Measurements from ENCODE around the gene NRXN3.

DNA sequence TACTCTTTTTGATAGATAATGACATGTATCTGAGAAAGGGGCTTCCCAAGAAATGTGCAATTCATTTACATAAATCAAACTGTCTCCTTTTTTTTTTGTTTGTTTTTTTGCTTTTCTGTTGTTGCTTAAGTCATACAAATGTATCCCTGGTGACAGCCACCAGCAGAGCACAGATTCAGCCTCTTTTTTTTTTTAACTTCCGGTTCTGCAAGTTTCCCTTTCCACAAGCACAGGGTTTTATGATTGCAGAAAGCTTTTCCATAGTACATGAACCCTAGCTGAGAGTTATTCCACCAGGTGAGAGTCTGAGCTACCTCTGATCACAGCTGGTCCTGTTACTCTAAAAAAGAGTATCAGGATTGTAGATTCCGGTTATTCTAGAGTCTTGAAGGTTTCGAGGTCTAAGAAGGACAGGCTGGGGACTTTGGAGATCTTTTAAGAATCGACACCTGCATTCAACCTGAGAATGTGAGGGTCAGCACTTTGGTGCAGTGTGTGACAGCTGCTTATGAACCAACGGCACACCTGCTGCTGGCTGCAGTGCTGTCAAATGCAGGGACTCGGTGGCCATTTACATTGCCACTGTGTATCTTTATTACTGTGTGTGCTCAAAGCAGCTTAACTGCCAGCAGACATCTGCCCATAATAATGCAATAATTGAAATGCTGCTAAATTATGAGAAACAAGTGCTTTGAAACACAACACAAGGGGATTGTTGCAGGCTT is 551.7 kb downstream of the NRXN3 start:
- TF ChIP-seq EP300 (IDR thresholded peaks at IDR 0.05; ENCODE audit: borderline replicate concordance in 1 of 2, low read depth in 1 of 2, low read length in 1 of 2) (no peak), YY1 (IDR thresholded peaks at IDR 0.05; ENCODE audit: low read depth) (no peak), POLR2AphosphoS5 (IDR thresholded peaks at IDR 0.05; ENCODE audit: low read depth, low read length) (no peak)
- TF ChIP-seq, protein P1, sequence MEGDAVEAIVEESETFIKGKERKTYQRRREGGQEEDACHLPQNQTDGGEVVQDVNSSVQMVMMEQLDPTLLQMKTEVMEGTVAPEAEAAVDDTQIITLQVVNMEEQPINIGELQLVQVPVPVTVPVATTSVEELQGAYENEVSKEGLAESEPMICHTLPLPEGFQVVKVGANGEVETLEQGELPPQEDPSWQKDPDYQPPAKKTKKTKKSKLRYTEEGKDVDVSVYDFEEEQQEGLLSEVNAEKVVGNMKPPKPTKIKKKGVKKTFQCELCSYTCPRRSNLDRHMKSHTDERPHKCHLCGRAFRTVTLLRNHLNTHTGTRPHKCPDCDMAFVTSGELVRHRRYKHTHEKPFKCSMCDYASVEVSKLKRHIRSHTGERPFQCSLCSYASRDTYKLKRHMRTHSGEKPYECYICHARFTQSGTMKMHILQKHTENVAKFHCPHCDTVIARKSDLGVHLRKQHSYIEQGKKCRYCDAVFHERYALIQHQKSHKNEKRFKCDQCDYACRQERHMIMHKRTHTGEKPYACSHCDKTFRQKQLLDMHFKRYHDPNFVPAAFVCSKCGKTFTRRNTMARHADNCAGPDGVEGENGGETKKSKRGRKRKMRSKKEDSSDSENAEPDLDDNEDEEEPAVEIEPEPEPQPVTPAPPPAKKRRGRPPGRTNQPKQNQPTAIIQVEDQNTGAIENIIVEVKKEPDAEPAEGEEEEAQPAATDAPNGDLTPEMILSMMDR (IDR thresholded peaks at IDR 0.05): no peak

All from SK-N-SH (cell line).